HG02588 (cell line): ENCODE results near the gene SLC29A1.

Experiments
- ATAC-seq: cut with Tn5 transposase; IDR thresholded peaks from one replicate; pipeline ENCODE4 v1.9.1; 2021; ENCODE audit warnings: mild to moderate bottlenecking, moderate library complexity; ENCODE audit not compliant: unreplicated experiment

The SLC29A1 gene

GRCh38 chr6:44277763-44278162 is 54.4 kb downstream of the SLC29A1 start:
- ATAC-seq: no peak

- no peak for ATAC-seq
Measured at GRCh38 chr6:44278315-44278714, 54.9 kb downstream of the SLC29A1 start.

- no peak for ATAC-seq
Measured at GRCh38 chr6:44278774-44279697, 55.6 kb downstream of the SLC29A1 start.
